SK-N-SH treated with all-trans-retinoic acid at 6 μM for 48 hours (cell line): ENCODE data around the gene POLD4.

Source experiments
- ATAC-seq: fragments of 200-7000 bp; cut with Tn5 transposase; 3 replicates; pipeline ENCODE4 v1.9.1; 2020; ENCODE audit warnings: mild to moderate bottlenecking, moderate library complexity
- ARNTL ChIP-seq: fragments of 450-650 bp; formaldehyde crosslinking; IDR thresholded peaks from 2 replicates; pipeline ENCODE4 v1.5.0; 2020; ENCODE audit warnings: low read depth, mild to moderate bottlenecking, moderate library complexity, borderline replicate concordance
- BACH2 ChIP-seq: fragments of 250-450 bp; sonication (Bioruptor Pico); IDR thresholded peaks from 2 replicates; pipeline ENCODE4 v1.9.0; 2021; ENCODE audit warnings: mild to moderate bottlenecking, borderline replicate concordance
- CREB5 ChIP-seq: fragments of 250-450 bp; sonication (Bioruptor Pico); IDR thresholded peaks from 2 replicates; pipeline ENCODE4 v1.5.1; 2020; ENCODE audit warnings: low read depth, mild to moderate bottlenecking, moderate library complexity
- CSDC2 ChIP-seq: fragments of 250-450 bp; sonication (Bioruptor Pico); IDR thresholded peaks from 2 replicates; pipeline ENCODE4 v1.5.0; 2020; ENCODE audit warnings: mild to moderate bottlenecking, moderate library complexity
- CSRNP3 ChIP-seq: fragments of 250-450 bp; sonication (Bioruptor Pico); IDR thresholded peaks from 2 replicates; pipeline ENCODE4 v1.5.1; 2021; ENCODE audit warnings: mild to moderate bottlenecking, moderate library complexity
- ESRRG ChIP-seq: fragments of 250-450 bp; sonication (Bioruptor Pico); IDR thresholded peaks from 2 replicates; pipeline ENCODE4 v1.6.1; 2021; ENCODE audit warnings: mild to moderate bottlenecking
- GLIS3 ChIP-seq: fragments of 250-450 bp; sonication (Bioruptor Pico); IDR thresholded peaks from 2 replicates; pipeline ENCODE4 v1.5.0; 2020; ENCODE audit warnings: mild to moderate bottlenecking, moderate library complexity
- OSR1 ChIP-seq: fragments of 250-450 bp; sonication (Bioruptor Pico); IDR thresholded peaks from 2 replicates; pipeline ENCODE4 v1.8.0; 2022; ENCODE audit warnings: moderate library complexity, mild to moderate bottlenecking, inconsistent platforms
- PATZ1 ChIP-seq: fragments of 250-450 bp; sonication (Bioruptor Pico); IDR thresholded peaks from 2 replicates; pipeline ENCODE4 v1.8.0; 2020; ENCODE audit warnings: mild to moderate bottlenecking, moderate library complexity, borderline replicate concordance
- PPARA ChIP-seq: fragments of 250-450 bp; sonication (Bioruptor Pico); IDR thresholded peaks from 2 replicates; pipeline ENCODE4 v1.5.0; 2020; ENCODE audit warnings: mild to moderate bottlenecking, borderline replicate concordance
- RARB ChIP-seq: fragments of 250-450 bp; sonication (Bioruptor Pico); IDR thresholded peaks from 2 replicates; pipeline ENCODE4 v1.8.0; 2021; ENCODE audit warnings: mild to moderate bottlenecking, moderate library complexity
- SNAI2 ChIP-seq: fragments of 250-450 bp; sonication (Bioruptor Pico); IDR thresholded peaks from 2 replicates; pipeline ENCODE4 v1.5.0; 2020; ENCODE audit warnings: mild to moderate bottlenecking, moderate library complexity
- TCF4 ChIP-seq: fragments of 250-450 bp; sonication (Bioruptor Pico); IDR thresholded peaks from 2 replicates; pipeline ENCODE4 v1.8.0; 2021; ENCODE audit warnings: mild to moderate bottlenecking, moderate library complexity, borderline replicate concordance
- TSHZ2 ChIP-seq: fragments of 250-450 bp; sonication (Bioruptor Pico); IDR thresholded peaks from 2 replicates; pipeline ENCODE4 v1.5.0; 2020; ENCODE audit warnings: mild to moderate bottlenecking, moderate library complexity
- ZC3H10 ChIP-seq: fragments of 250-450 bp; sonication (Bioruptor Pico); IDR thresholded peaks from 2 replicates; pipeline ENCODE4 v1.5.1; 2021; ENCODE audit warnings: mild to moderate bottlenecking, moderate library complexity
- ZFP30 ChIP-seq: fragments of 450-650 bp; formaldehyde crosslinking; IDR thresholded peaks from 2 replicates; pipeline ENCODE4 v1.5.0; 2022; ENCODE audit warnings: mild to moderate bottlenecking, moderate library complexity
- ZNF565 ChIP-seq: fragments of 450-650 bp; formaldehyde crosslinking; conservative IDR thresholded peaks from 2 replicates; pipeline ENCODE4 v1.5.0; 2020; ENCODE audit warnings: low read depth, mild to moderate bottlenecking, moderate library complexity
- ZNF70 ChIP-seq: fragments of 450-650 bp; formaldehyde crosslinking; IDR thresholded peaks from 2 replicates; pipeline ENCODE4 v1.5.0; 2020; ENCODE audit warnings: mild to moderate bottlenecking, moderate library complexity
- ZNF8 ChIP-seq: fragments of 450-650 bp; formaldehyde crosslinking; IDR thresholded peaks from 2 replicates; pipeline ENCODE4 v1.5.0; 2020; ENCODE audit warnings: mild to moderate bottlenecking, moderate library complexity

Gene POLD4

GRCh38 chr11:67397986-67398660 lies 44.8 kb upstream of the POLD4 start (continued):
- TF ChIP-seq TCF4 (CRISPR knock-in tag) (no peak), ZNF8 (CRISPR knock-in tag) (no peak)
- TF ChIP-seq, all 23 proteins: peak for 0

GRCh38 chr11:67397536-67397935 lies 44.2 kb upstream of the POLD4 start:
- no peak for ATAC-seq
- TF ChIP-seq SNAI2 (CRISPR knock-in tag) (no peak), ZFP30 (CRISPR knock-in tag) (no peak)

- TF ChIP-seq CSRNP3 (CRISPR knock-in tag) (no peak), PATZ1 (CRISPR knock-in tag) (no peak), TCF4 (CRISPR knock-in tag) (no peak), CSDC2 (CRISPR knock-in tag) (no peak), BACH2 (CRISPR knock-in tag) (no peak), ZFP30 (CRISPR knock-in tag) (no peak)
Measured at GRCh38 chr11:67396587-67397389, 43.4 kb upstream of the POLD4 start.

GRCh38 chr11:67396259-67396581 lies 42.9 kb upstream of the POLD4 start:
- no peak for ATAC-seq
- TF ChIP-seq ESRRG (CRISPR knock-in tag): no peak
- no peak for TF ChIP-seq RARB (CRISPR knock-in tag)
- TF ChIP-seq, all 23 proteins: peak for 0

More at GRCh38 chr11:67396587-67397389, 43.4 kb upstream of the POLD4 start:
- no peak for ATAC-seq

- TF ChIP-seq ZNF565 (CRISPR knock-in tag): no peak
- no peak for TF ChIP-seq PATZ1 (CRISPR knock-in tag)
- TF ChIP-seq BACH2 (CRISPR knock-in tag): no peak
- TF ChIP-seq ZFP30 (CRISPR knock-in tag): no peak
- ATAC-seq: no peak
Measured at GRCh38 chr11:67395555-67396258, 42.4 kb upstream of the POLD4 start.

GRCh38 chr11:67393990-67394389 lies 40.6 kb upstream of the POLD4 start:
- no peak for ATAC-seq
- TF ChIP-seq OSR1: no peak
- TF ChIP-seq CSDC2 (CRISPR knock-in tag): no peak
- TF ChIP-seq ZNF565 (CRISPR knock-in tag): no peak
- no peak for TF ChIP-seq RARB (CRISPR knock-in tag)
- TF ChIP-seq TSHZ2 (CRISPR knock-in tag): no peak
- TF ChIP-seq ARNTL (CRISPR knock-in tag): no peak
- no peak for TF ChIP-seq CREB5 (CRISPR knock-in tag)
- TF ChIP-seq SNAI2 (CRISPR knock-in tag): no peak
- no peak for TF ChIP-seq PPARA (CRISPR knock-in tag)
- TF ChIP-seq ZNF70 (CRISPR knock-in tag): no peak
- TF ChIP-seq ZC3H10: no peak
- TF ChIP-seq ESRRG (CRISPR knock-in tag): no peak
- no peak for TF ChIP-seq GLIS3 (CRISPR knock-in tag)
